Caco-2 (cell line): ENCODE data around the gene HCFC1R1. TPM values are rescaled to one million over a fixed set of nuclear protein-coding genes. Genes with fewer than 3 reads are reported as not detected.

Experiments
- BruUV-seq: library from RNA; stranded (reverse); fragments of 400-500 nt; replicated peaks from 2 replicates; lab custom pipeline; 2021; lab: Mats Ljungman, UMichigan
- CTCF ChIA-PET: fragments of 300-600 bp; sonication (Branson Sonifier 250); formaldehyde crosslinking; loops from one replicate; lab custom pipeline; 2022; ENCODE audit warnings: antibody characterized with exemption; lab: Charles Lee
- POLR2A ChIA-PET: fragments of 300-600 bp; sonication (Branson Sonifier 250); formaldehyde crosslinking; loops from one replicate; lab custom pipeline; 2022; ENCODE audit warnings: antibody characterized with exemption; lab: Charles Lee
- DNase-seq, 2 experiments: peaks; one replicate each; pipeline versions ENCODE4 v3.0.0 to v3.0.0-alpha.2; 2020 to 2022
- H3K27me3 ChIP-seq: replicated peaks from 2 replicates; pipeline ENCODE4 v1.6.0; 2011; ENCODE audit warnings: low read length; ENCODE audit not compliant: control insufficient read depth, insufficient read depth
- H3K36me3 ChIP-seq: 2 replicates; pipeline ENCODE4 v1.5.1; 2011; ENCODE audit warnings: low read length; ENCODE audit not compliant: control insufficient read depth, insufficient read depth
- H3K4me1 ChIP-seq: fragments of 250-450 bp; sonication (Bioruptor Pico); 2 replicates; pipeline ENCODE4 v1.5.1; 2020; ENCODE audit warnings: mild to moderate bottlenecking
- H3K4me3 ChIP-seq: 2 replicates; pipeline ENCODE4 v1.5.1; 2011; ENCODE audit warnings: low read depth, mild to moderate bottlenecking, control low read depth, low read length
- H3K9me3 ChIP-seq: fragments of 250-450 bp; sonication (Bioruptor Pico); 2 replicates; pipeline ENCODE4 v1.5.1; 2020; ENCODE audit warnings: mild to moderate bottlenecking, moderate library complexity
- H3K27ac Mint-ChIP-seq: one replicate; pipeline ENCODE4 v1.8.0; 2022; ENCODE audit warnings: mixed read lengths; ENCODE audit not compliant: unreplicated experiment
- H3K27me3 Mint-ChIP-seq: one replicate; pipeline ENCODE4 v1.8.0; 2022; ENCODE audit warnings: mixed read lengths; ENCODE audit not compliant: insufficient read depth, unreplicated experiment
- H3K36me3 Mint-ChIP-seq: one replicate; pipeline ENCODE4 v1.8.0; 2022; ENCODE audit warnings: mild to moderate bottlenecking, mixed read lengths; ENCODE audit not compliant: insufficient read depth, unreplicated experiment
- H3K4me1 Mint-ChIP-seq: one replicate; pipeline ENCODE4 v1.8.0; 2022; ENCODE audit warnings: low read depth, mixed read lengths; ENCODE audit not compliant: unreplicated experiment
- H3K4me3 Mint-ChIP-seq: one replicate; pipeline ENCODE4 v1.8.0; 2022; ENCODE audit warnings: mild to moderate bottlenecking, moderate library complexity, mixed read lengths; ENCODE audit not compliant: unreplicated experiment
- H3K9me3 Mint-ChIP-seq: one replicate; pipeline ENCODE4 v1.8.0; 2022; ENCODE audit warnings: mixed read lengths; ENCODE audit not compliant: unreplicated experiment
- intact Hi-C: fragments of 100-400 bp; cut with micrococcal nuclease; formaldehyde crosslinking; loops from one replicate; pipeline ENCODE4 v1.10.0; 2022; ENCODE audit not compliant: unreplicated experiment
- total RNA-seq: library from RNA; stranded (reverse); gene quantifications from 2 replicates; pipeline ENCODE4 v1.2.3, GENCODE V29; 2022
- TF ChIP-seq, protein P1 (sequence below), 2 experiments: fragments of 200-600 bp in 1 of 2; IDR thresholded peaks; 1 replicate in 1 of 2; 2 replicates in 1 of 2; pipeline versions ENCODE4 v1.5.1 to v1.8.0; 2011 to 2022; ENCODE audit warnings: antibody characterized with exemption in 1 of 2, control low read depth in 1 of 2, inconsistent platforms in 1 of 2, low read depth in 1 of 2, low read length in 1 of 2, mild to moderate bottlenecking in 1 of 2, moderate library complexity in 1 of 2; ENCODE audit not compliant: insufficient read depth in 1 of 2, severe bottlenecking in 1 of 2, unreplicated experiment in 1 of 2

HCFC1R1 gene
- total RNA-seq, 1 experiment from 2014 or later = 44.9 TPM

DNA sequence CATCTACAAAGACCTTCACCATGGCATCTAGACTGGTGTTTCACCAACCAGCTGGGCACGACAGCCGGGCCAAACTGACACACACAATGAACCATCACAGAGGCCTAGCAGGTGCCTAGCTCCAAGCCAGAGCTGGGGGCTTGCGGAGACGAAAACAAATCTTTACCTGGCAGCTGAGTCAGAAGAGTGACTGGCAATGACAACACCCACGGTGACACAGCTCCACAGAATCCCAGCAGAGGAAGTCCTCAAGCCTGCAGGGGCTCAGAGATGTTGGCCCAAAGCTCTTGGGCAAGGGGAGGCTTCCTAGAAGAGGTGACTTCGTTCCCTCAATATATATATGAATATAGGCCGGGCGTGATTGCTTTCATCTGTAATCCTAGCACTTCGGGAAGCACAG lies 27.8 kb upstream of the HCFC1R1 start:
- Histone ChIP-seq H3K4me3 (no peak overlapping the region), H3K27me3 (no peaks in the 10 kb centered on the region), H3K4me1 (no peaks in the 10 kb centered on the region), H3K36me3 (no peaks in the 10 kb centered on the region), H3K9me3 (no peaks in the 10 kb centered on the region)
- no peaks in the 10 kb centered on the region for H3K4me1 Mint-ChIP-seq
- ChIA-PET POLR2A (no interaction called here), CTCF (no interaction called here)
- DNase-seq = no peak
- no peaks in the 10 kb centered on the region for H3K27me3 Mint-ChIP-seq
- H3K36me3 Mint-ChIP-seq = no peaks in the 10 kb centered on the region
- no peak overlapping the region for H3K4me3 Mint-ChIP-seq
- no peak overlapping the region for H3K27ac Mint-ChIP-seq
- intact Hi-C loops = no loop called here
- TF ChIP-seq, protein P1, sequence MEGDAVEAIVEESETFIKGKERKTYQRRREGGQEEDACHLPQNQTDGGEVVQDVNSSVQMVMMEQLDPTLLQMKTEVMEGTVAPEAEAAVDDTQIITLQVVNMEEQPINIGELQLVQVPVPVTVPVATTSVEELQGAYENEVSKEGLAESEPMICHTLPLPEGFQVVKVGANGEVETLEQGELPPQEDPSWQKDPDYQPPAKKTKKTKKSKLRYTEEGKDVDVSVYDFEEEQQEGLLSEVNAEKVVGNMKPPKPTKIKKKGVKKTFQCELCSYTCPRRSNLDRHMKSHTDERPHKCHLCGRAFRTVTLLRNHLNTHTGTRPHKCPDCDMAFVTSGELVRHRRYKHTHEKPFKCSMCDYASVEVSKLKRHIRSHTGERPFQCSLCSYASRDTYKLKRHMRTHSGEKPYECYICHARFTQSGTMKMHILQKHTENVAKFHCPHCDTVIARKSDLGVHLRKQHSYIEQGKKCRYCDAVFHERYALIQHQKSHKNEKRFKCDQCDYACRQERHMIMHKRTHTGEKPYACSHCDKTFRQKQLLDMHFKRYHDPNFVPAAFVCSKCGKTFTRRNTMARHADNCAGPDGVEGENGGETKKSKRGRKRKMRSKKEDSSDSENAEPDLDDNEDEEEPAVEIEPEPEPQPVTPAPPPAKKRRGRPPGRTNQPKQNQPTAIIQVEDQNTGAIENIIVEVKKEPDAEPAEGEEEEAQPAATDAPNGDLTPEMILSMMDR (IDR thresholded peaks at IDR 0.05; ENCODE audit: insufficient read depth in 1 of 2, low read depth in 1 of 2, low read length in 1 of 2, severe bottlenecking in 1 of 2, unreplicated experiment in 1 of 2) = no peak
- no peaks in the 10 kb centered on the region for H3K9me3 Mint-ChIP-seq
- BruUV-seq = no TSS peak

DNA sequence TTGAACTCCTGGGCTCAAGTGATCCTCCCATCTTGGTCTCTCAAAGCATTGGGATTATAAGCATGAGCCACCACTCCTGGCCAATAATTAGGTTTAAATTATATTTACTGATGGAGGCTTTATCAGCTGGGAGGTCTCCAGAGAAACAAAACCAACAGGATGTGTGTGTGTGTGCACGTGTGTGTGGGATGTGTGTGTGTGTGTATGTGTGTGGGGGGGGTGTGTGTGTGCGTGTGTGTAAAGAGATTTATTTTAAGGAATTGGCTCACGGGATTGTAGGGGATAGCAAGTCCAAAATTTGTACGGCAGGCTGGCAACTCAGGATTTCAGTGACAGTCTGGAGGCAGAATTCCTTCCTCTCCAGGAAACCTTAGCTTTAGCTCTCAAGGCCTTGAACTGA lies 27.3 kb upstream of the HCFC1R1 start:
- POLR2A ChIA-PET = no interaction called here
- no peak for DNase-seq

GRCh38 chr16:3050487-3050886 lies 26.7 kb upstream of the HCFC1R1 start:
- intact Hi-C loops = no loop called here
- no peaks in the 10 kb centered on the region for H3K36me3 ChIP-seq
- TF ChIP-seq, protein P1 (IDR thresholded peaks at IDR 0.05; ENCODE audit: insufficient read depth in 1 of 2, low read depth in 1 of 2, low read length in 1 of 2, severe bottlenecking in 1 of 2, unreplicated experiment in 1 of 2) = no peak
- Mint-ChIP-seq H3K27ac (no peak overlapping the region), H3K4me3 (no peak overlapping the region), H3K9me3 (no peaks in the 10 kb centered on the region), H3K4me1 (no peaks in the 10 kb centered on the region), H3K27me3 (no peaks in the 10 kb centered on the region), H3K36me3 (no peaks in the 10 kb centered on the region)
- no peaks in the 10 kb centered on the region for H3K27me3 ChIP-seq
- ChIA-PET POLR2A (no interaction called here), CTCF (no interaction called here)
- no TSS peak for BruUV-seq
- no peaks in the 10 kb centered on the region for H3K9me3 ChIP-seq
- DNase-seq = no peak
- no peak overlapping the region for H3K4me3 ChIP-seq
- no peaks in the 10 kb centered on the region for H3K4me1 ChIP-seq

More for the DNA sequence above, 27.3 kb upstream of the HCFC1R1 start:
- H3K27me3 ChIP-seq = no peaks in the 10 kb centered on the region
- no peaks in the 10 kb centered on the region for H3K9me3 ChIP-seq
- TF ChIP-seq, protein P1 (IDR thresholded peaks at IDR 0.05; ENCODE audit: insufficient read depth in 1 of 2, low read depth in 1 of 2, low read length in 1 of 2, severe bottlenecking in 1 of 2, unreplicated experiment in 1 of 2) = no peak
- H3K4me3 Mint-ChIP-seq = no peak overlapping the region
- no peaks in the 10 kb centered on the region for H3K4me1 Mint-ChIP-seq
- no peaks in the 10 kb centered on the region for H3K4me1 ChIP-seq
- no peaks in the 10 kb centered on the region for H3K27me3 Mint-ChIP-seq
- CTCF ChIA-PET = no interaction called here
- no peaks in the 10 kb centered on the region for H3K36me3 ChIP-seq
- BruUV-seq = no TSS peak
- intact Hi-C loops = no loop called here
- no peaks in the 10 kb centered on the region for H3K9me3 Mint-ChIP-seq
- H3K4me3 ChIP-seq = no peak overlapping the region
- H3K36me3 Mint-ChIP-seq = no peaks in the 10 kb centered on the region
- no peak overlapping the region for H3K27ac Mint-ChIP-seq
